Neural progenitor cell (in vitro differentiated cells): ENCODE measurements around the gene CFAP161. TPM values are rescaled to one million over a fixed set of nuclear protein-coding genes. Genes with fewer than 3 reads are reported as not detected.

ENCODE experiments used
- DNase-seq: peaks from one replicate; pipeline ENCODE4 v3.0.0-alpha.2; 2016; ENCODE audit warnings: low spot score
- H2AFZ ChIP-seq: fragments of 200-600 bp; sonication (generic); replicated peaks from 2 replicates; pipeline ENCODE4 v1.6.1; 2016; ENCODE audit warnings: antibody characterized with exemption
- H3F3A ChIP-seq: fragments of 200-600 bp; sonication (generic); 2 replicates; pipeline ENCODE4 v1.6.1; 2016; ENCODE audit warnings: antibody characterized with exemption, low read depth
- H3K27ac ChIP-seq: fragments of 200-600 bp; sonication (generic); 2 replicates; pipeline ENCODE4 v1.5.1; 2016; ENCODE audit warnings: mild to moderate bottlenecking
- H3K27me3 ChIP-seq: fragments of 200-600 bp; sonication (generic); 2 replicates; pipeline ENCODE4 v1.6.1; 2016; ENCODE audit warnings: mild to moderate bottlenecking, moderate library complexity
- H3K36me3 ChIP-seq: fragments of 200-600 bp; sonication (generic); 2 replicates; pipeline ENCODE4 v1.5.1; 2016
- H3K4me1 ChIP-seq: fragments of 200-600 bp; sonication (generic); 2 replicates; pipeline ENCODE4 v1.6.1; 2016; ENCODE audit warnings: mixed run types
- H3K4me2 ChIP-seq: fragments of 200-600 bp; sonication (generic); 2 replicates; pipeline ENCODE4 v1.6.1; 2016
- H3K4me3 ChIP-seq: fragments of 200-600 bp; sonication (generic); 2 replicates; pipeline ENCODE4 v1.5.1; 2016
- H3K79me2 ChIP-seq: fragments of 200-600 bp; sonication (generic); 2 replicates; pipeline ENCODE4 v1.6.1; 2016; ENCODE audit warnings: low read depth
- H3K9ac ChIP-seq: fragments of 200-600 bp; sonication (generic); 2 replicates; pipeline ENCODE4 v1.6.1; 2016
- H3K9me3 ChIP-seq: fragments of 200-600 bp; sonication (generic); 2 replicates; pipeline ENCODE4 v1.5.1; 2016; ENCODE audit warnings: low read depth
- H4K20me1 ChIP-seq: fragments of 200-600 bp; sonication (generic); 2 replicates; pipeline ENCODE4 v1.6.1; 2016; ENCODE audit warnings: low read depth
- H3K27ac Mint-ChIP-seq: 3 replicates; pipeline ENCODE4 v1.8.0; 2021; ENCODE audit warnings: mixed read lengths
- H3K27me3 Mint-ChIP-seq: 2 replicates; pipeline ENCODE4 v1.8.0; 2022; ENCODE audit warnings: low read depth, mild to moderate bottlenecking, inconsistent platforms, moderate library complexity, mixed read lengths; ENCODE audit not compliant: insufficient read depth
- H3K36me3 Mint-ChIP-seq: 3 replicates; pipeline ENCODE4 v1.8.0; 2021; ENCODE audit warnings: mixed read lengths
- H3K4me1 Mint-ChIP-seq: 3 replicates; pipeline ENCODE4 v1.8.0; 2021; ENCODE audit warnings: mixed read lengths
- H3K4me3 Mint-ChIP-seq: 3 replicates; pipeline ENCODE4 v1.8.0; 2021; ENCODE audit warnings: mild to moderate bottlenecking, moderate library complexity, mixed read lengths
- H3K9me3 Mint-ChIP-seq: 3 replicates; pipeline ENCODE4 v1.8.0; 2020; ENCODE audit warnings: mixed read lengths
- EZH2 ChIP-seq: fragments of 200-600 bp; sonication (generic); IDR thresholded peaks from 2 replicates; pipeline ENCODE4 v1.6.1; 2017; ENCODE audit warnings: antibody characterized with exemption, mild to moderate bottlenecking, moderate library complexity
- EZH2phosphoT487 ChIP-seq: fragments of 200-600 bp; sonication (generic); IDR thresholded peaks from 2 replicates; pipeline ENCODE4 v1.6.1; 2017; ENCODE audit warnings: antibody characterized with exemption
- total RNA-seq: library from RNA; depleted of rRNA; stranded (reverse); fragments of >200 nt; gene quantifications from 2 replicates; pipeline ENCODE4 v1.2.3, GENCODE V29; 2015; ENCODE audit warnings: low replicate concordance
- TF ChIP-seq, protein P1 (sequence below): fragments of 200-600 bp; sonication (generic); IDR thresholded peaks from 2 replicates; pipeline ENCODE4 v1.5.1; 2017; ENCODE audit warnings: antibody characterized with exemption, mild to moderate bottlenecking

The CFAP161 gene
- total RNA-seq, 1 donor from 2014 or later, result 1.9 TPM

DNA sequence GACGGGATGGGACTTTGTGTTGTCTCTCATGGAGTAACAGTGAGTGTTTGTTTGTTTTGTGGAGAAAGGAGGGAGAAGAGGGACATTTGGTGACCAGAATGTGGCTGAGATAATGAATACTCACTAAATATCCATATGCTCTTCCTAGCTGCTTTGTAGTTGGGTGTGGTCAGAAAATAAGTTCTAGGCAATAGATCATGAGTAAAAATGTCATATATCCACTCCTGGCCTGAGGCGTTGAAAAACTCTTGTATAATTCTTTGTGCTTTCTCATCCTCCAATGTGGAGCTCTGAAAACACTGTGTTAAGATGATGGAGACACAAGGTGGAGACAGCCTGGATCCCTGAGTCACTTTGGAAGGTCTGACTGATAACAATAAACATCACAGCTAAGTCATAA is 34.6 kb downstream of the CFAP161 start:
- H3K9me3 ChIP-seq, result no peaks in the 10 kb centered on the region
- no peaks in the 10 kb centered on the region for H4K20me1 ChIP-seq
- no peak overlapping the region for H3K27ac ChIP-seq
- no peaks in the 10 kb centered on the region for H3K4me1 ChIP-seq
- H3K36me3 ChIP-seq, result no peaks in the 10 kb centered on the region
- H3K4me2 ChIP-seq, result no peak overlapping the region
- Mint-ChIP-seq H3K4me1 (peaks cover 4% of the 10 kb centered on the region), H3K4me3 (no peak overlapping the region), H3K36me3 (no peaks in the 10 kb centered on the region), H3K9me3 (peaks cover 8% of the 10 kb centered on the region), H3K27ac (no peak overlapping the region), H3K27me3 (peaks cover 6% of the 10 kb centered on the region)
- no peak overlapping the region for H2AFZ ChIP-seq
- DNase-seq, result no peak
- H3K27me3 ChIP-seq, result no peaks in the 10 kb centered on the region
- H3K79me2 ChIP-seq, result no peaks in the 10 kb centered on the region
- no peak for TF ChIP-seq EZH2phosphoT487
- TF ChIP-seq, protein P1, sequence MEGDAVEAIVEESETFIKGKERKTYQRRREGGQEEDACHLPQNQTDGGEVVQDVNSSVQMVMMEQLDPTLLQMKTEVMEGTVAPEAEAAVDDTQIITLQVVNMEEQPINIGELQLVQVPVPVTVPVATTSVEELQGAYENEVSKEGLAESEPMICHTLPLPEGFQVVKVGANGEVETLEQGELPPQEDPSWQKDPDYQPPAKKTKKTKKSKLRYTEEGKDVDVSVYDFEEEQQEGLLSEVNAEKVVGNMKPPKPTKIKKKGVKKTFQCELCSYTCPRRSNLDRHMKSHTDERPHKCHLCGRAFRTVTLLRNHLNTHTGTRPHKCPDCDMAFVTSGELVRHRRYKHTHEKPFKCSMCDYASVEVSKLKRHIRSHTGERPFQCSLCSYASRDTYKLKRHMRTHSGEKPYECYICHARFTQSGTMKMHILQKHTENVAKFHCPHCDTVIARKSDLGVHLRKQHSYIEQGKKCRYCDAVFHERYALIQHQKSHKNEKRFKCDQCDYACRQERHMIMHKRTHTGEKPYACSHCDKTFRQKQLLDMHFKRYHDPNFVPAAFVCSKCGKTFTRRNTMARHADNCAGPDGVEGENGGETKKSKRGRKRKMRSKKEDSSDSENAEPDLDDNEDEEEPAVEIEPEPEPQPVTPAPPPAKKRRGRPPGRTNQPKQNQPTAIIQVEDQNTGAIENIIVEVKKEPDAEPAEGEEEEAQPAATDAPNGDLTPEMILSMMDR, result no peak
- no peak for TF ChIP-seq EZH2
- H3K9ac ChIP-seq, result no peak overlapping the region
- no peak overlapping the region for H3K4me3 ChIP-seq
- H3F3A ChIP-seq, result peaks cover 3% of the 10 kb centered on the region

DNA sequence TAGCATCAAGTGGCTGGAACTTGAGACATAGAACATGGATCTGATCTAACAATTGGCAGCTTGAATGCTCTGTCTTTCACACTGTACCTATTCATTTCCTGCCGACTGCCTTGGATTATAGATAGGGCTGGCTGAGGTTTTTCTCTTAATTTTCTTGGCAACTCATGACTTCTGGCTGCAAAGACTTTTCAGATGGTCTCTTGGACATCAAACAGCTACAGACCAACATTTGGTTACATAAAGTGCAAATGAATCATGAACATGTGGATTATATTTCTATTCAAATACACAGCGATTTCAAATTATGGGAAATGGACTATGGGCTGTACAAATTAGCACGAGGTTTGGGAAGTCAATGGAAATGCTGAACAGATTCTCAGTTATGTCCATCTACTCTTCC is 36.4 kb downstream of the CFAP161 start:
- Histone ChIP-seq H4K20me1 (no peaks in the 10 kb centered on the region), H2AFZ (no peak overlapping the region), H3K27me3 (no peaks in the 10 kb centered on the region), H3K27ac (no peak overlapping the region), H3K4me1 (peaks cover 9% of the 10 kb centered on the region), H3K36me3 (no peaks in the 10 kb centered on the region), H3K4me3 (no peak overlapping the region), H3K4me2 (no peak overlapping the region), H3K9me3 (no peaks in the 10 kb centered on the region), H3K9ac (no peak overlapping the region), H3K79me2 (no peaks in the 10 kb centered on the region), H3F3A (peaks cover 3% of the 10 kb centered on the region)
- Mint-ChIP-seq H3K4me1 (peaks cover 4% of the 10 kb centered on the region), H3K9me3 (peaks cover 8% of the 10 kb centered on the region), H3K27ac (no peak overlapping the region), H3K36me3 (no peaks in the 10 kb centered on the region), H3K27me3 (peaks cover 6% of the 10 kb centered on the region), H3K4me3 (no peak overlapping the region)
- TF ChIP-seq, protein P1, result no peak
- no peak for DNase-seq

DNA sequence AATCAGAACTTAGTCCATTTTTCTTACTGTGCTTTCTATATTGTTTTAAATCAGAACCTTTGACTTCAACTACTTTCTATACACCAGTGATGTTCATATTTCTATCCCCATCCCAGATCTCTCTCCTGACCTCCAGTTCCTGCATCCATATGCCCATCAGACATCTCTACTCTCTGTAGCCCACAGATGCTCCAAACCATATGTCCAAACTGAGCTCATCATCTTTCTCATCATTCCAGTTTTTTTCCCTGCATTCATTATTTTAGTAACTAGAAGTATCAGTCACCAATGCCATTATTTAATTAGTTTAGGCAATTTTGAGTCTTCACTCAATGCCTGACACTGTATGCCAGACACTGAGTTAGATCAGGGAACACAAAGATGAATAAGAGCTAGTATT is 37.2 kb downstream of the CFAP161 start:
- H3K4me3 Mint-ChIP-seq, result no peak overlapping the region

More for the DNA sequence above, 37.2 kb downstream of the CFAP161 start:
- Mint-ChIP-seq H3K36me3 (no peaks in the 10 kb centered on the region), H3K27ac (no peak overlapping the region), H3K9me3 (peaks cover 8% of the 10 kb centered on the region), H3K4me1 (peaks cover 4% of the 10 kb centered on the region), H3K27me3 (peaks cover 6% of the 10 kb centered on the region)
- Histone ChIP-seq H3K9ac (no peak overlapping the region), H3K36me3 (no peaks in the 10 kb centered on the region), H3F3A (peaks cover 3% of the 10 kb centered on the region), H3K79me2 (no peaks in the 10 kb centered on the region), H3K27me3 (no peaks in the 10 kb centered on the region), H3K9me3 (no peaks in the 10 kb centered on the region), H3K4me1 (peaks cover 9% of the 10 kb centered on the region), H3K4me2 (no peak overlapping the region), H3K27ac (no peak overlapping the region), H3K4me3 (no peak overlapping the region), H4K20me1 (no peaks in the 10 kb centered on the region), H2AFZ (no peak overlapping the region)
- TF ChIP-seq EZH2phosphoT487, result no peak
- TF ChIP-seq EZH2, result no peak
- TF ChIP-seq, protein P1, result no peak
- DNase-seq, result no peak
